ENCODE data around the gene HDAC1. TPM values are rescaled to one million over a fixed set of nuclear protein-coding genes. Genes with fewer than 3 reads are reported as not detected.
A peak's percentile ranks its signal among the peaks of the same experiment; 100 is the strongest.

The HDAC1 gene
- total RNA-seq, 1 donor from 2014 or later = 36.9 TPM

DNA sequence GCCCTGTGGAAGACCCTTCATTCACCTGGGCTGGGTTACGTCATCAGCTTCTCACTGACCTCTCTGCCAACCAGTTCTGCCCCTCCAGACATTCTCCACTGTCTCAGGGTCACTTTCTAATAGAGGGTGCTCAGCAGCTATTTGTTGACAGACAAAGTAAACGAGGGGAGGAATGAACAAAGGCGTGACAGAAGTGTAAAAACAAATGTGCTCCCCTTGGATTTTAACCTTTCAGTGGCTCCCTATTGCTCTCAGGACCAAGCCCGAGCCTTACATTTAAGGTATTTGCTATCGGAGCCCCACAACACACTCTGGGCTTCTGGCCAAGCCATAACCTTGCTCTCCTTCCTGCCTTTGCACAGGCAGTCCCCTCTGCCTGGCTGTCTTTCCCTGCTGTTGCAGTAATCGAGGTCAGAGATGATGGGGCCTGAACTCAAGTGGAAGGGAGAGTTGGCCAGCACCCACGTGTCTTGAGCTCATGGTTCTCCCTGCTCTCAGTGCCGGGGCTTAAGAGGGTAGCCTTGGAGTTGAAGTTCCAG, 53.5 kb downstream of the HDAC1 start:
- peaks cover 4% of the 10 kb centered on the region for H3K36me3 Mint-ChIP-seq (ENCODE audit: unreplicated experiment)
- H3K9me3 Mint-ChIP-seq (ENCODE audit: unreplicated experiment) = peaks cover 8% of the 10 kb centered on the region
- no peak overlapping the region for H3K4me3 Mint-ChIP-seq (ENCODE audit: unreplicated experiment)
- no peak for DNase-seq
- H3K4me1 Mint-ChIP-seq (ENCODE audit: low read depth, unreplicated experiment) = peaks cover 9% of the 10 kb centered on the region
- TF ChIP-seq, protein P1, sequence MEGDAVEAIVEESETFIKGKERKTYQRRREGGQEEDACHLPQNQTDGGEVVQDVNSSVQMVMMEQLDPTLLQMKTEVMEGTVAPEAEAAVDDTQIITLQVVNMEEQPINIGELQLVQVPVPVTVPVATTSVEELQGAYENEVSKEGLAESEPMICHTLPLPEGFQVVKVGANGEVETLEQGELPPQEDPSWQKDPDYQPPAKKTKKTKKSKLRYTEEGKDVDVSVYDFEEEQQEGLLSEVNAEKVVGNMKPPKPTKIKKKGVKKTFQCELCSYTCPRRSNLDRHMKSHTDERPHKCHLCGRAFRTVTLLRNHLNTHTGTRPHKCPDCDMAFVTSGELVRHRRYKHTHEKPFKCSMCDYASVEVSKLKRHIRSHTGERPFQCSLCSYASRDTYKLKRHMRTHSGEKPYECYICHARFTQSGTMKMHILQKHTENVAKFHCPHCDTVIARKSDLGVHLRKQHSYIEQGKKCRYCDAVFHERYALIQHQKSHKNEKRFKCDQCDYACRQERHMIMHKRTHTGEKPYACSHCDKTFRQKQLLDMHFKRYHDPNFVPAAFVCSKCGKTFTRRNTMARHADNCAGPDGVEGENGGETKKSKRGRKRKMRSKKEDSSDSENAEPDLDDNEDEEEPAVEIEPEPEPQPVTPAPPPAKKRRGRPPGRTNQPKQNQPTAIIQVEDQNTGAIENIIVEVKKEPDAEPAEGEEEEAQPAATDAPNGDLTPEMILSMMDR (IDR thresholded peaks at IDR 0.05; ENCODE audit: partially characterized antibody, unreplicated experiment) = no peak
- no peak overlapping the region for H3K27ac Mint-ChIP-seq (ENCODE audit: unreplicated experiment)
- H3K27me3 Mint-ChIP-seq (ENCODE audit: unreplicated experiment) = peaks cover 12% of the 10 kb centered on the region

DNA sequence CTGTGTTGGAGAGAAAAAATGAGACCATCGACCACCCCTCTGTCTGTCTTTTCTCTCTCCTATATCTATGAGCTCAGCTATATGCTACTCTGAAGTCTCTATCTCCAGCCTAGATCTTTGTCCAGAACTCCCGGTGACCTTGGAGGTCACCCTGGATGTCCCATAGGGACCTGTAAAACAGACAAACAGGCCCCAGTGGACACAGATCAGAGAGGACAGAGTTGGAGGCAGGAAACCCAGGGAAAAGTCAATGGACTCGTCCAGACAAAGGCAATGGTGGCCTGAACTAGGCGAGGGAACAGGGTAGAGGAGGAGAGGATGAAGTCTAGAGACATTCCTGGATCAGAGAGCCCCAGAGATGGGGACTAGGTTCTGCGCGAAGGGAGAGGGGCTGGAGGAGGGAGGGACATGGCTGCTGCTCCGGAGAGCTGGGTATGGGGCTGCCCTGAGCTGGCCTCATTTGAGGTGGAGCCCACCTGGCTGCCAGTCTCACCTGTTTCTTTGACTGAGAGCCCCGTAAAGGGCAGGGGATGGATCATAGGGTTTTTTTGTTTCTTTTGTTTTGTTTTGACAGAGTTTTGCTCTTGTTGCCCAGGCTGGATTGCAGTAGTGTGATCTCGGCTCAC, 54.8 kb downstream of the HDAC1 start:
- Mint-ChIP-seq H3K27ac (ENCODE audit: unreplicated experiment) (no peak overlapping the region), H3K27me3 (ENCODE audit: unreplicated experiment) (peaks cover 14% of the 10 kb centered on the region), H3K9me3 (ENCODE audit: unreplicated experiment) (peaks cover 8% of the 10 kb centered on the region), H3K4me3 (ENCODE audit: unreplicated experiment) (peak overlapping the region; percentile 67), H3K36me3 (ENCODE audit: unreplicated experiment) (peaks cover 4% of the 10 kb centered on the region), H3K4me1 (ENCODE audit: low read depth, unreplicated experiment) (peaks cover 9% of the 10 kb centered on the region)
- TF ChIP-seq, protein P1 (IDR thresholded peaks at IDR 0.05; ENCODE audit: partially characterized antibody, unreplicated experiment) = no peak
- no peak for DNase-seq

DNA sequence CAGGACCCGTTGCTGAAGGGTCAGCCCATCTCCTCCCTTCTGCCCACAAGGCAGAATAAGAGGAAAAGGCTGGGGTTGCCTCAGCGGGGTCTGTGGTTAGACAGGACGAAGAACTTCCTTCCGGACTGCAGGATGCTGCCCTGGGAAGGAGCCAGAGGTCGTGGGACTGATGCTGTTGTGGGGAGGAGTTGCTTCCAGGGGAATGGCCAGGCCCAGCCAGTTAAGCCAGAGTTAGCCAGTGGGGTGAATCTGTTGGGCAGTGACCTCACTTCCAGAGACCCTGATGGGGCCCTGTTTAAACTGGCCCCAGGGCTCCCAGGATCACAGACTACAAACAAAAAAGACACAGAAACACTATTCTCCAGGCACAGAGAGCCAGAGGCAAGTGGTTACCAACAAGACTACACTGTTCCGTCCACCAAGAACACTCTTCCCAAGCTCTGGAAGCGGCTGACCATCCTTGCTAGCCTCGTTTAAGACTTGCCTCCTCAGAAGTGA, 57.4 kb downstream of the HDAC1 start:
- no peak for DNase-seq
- H3K27me3 Mint-ChIP-seq (ENCODE audit: unreplicated experiment) = peaks cover 17% of the 10 kb centered on the region
- H3K9me3 Mint-ChIP-seq (ENCODE audit: unreplicated experiment) = peaks cover 14% of the 10 kb centered on the region
- H3K36me3 Mint-ChIP-seq (ENCODE audit: unreplicated experiment) = peaks cover 4% of the 10 kb centered on the region
- H3K27ac Mint-ChIP-seq (ENCODE audit: unreplicated experiment) = peak overlapping the region; percentile 62
- peaks cover 26% of the 10 kb centered on the region for H3K4me1 Mint-ChIP-seq (ENCODE audit: low read depth, unreplicated experiment)
- no peak overlapping the region for H3K4me3 Mint-ChIP-seq (ENCODE audit: unreplicated experiment)
- TF ChIP-seq, protein P1 (IDR thresholded peaks at IDR 0.05; ENCODE audit: partially characterized antibody, unreplicated experiment) = no peak

DNA sequence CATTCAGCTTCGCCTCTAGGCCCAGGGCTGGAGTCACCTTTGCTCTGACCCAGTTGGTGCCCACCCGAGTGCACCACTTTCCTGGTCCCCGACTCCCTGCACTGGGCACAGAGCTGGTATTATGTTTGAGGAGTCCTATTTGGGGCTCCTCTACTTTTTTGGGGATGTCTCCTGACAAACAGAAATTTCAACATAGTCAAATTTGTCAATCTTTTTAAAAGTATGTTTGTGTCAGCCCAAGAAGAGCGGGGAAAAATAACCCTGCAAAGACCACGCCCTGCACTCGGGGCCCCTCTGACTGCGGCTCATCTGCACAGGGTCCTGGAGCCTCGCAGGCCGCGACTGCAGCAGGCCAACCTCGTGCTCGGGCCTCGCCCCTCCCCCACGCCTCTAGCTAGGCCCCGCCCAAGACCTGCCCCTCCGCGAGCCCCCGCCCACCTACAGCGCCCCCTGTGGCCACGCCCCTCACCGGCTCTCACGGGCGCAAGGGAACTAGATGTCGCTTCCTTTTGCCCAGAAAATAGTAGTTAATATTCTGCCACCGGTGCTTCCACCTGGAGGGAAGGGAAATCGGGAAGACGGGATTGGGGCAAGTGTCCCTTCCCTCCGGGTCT, 59.0 kb downstream of the HDAC1 start:
- DNase-seq = peak; percentile 90
- Mint-ChIP-seq H3K9me3 (ENCODE audit: unreplicated experiment) (peaks cover 12% of the 10 kb centered on the region), H3K27me3 (ENCODE audit: unreplicated experiment) (peaks cover 23% of the 10 kb centered on the region), H3K27ac (ENCODE audit: unreplicated experiment) (peak overlapping the region; percentile 90), H3K36me3 (ENCODE audit: unreplicated experiment) (peaks cover 4% of the 10 kb centered on the region), H3K4me3 (ENCODE audit: unreplicated experiment) (peak overlapping the region; percentile 86), H3K4me1 (ENCODE audit: low read depth, unreplicated experiment) (peaks cover 36% of the 10 kb centered on the region)
- TF ChIP-seq, protein P1 (IDR thresholded peaks at IDR 0.05; ENCODE audit: partially characterized antibody, unreplicated experiment) = peak; percentile 89
